ENCODE results near the gene PTGES3.

The PTGES3 gene

DNA sequence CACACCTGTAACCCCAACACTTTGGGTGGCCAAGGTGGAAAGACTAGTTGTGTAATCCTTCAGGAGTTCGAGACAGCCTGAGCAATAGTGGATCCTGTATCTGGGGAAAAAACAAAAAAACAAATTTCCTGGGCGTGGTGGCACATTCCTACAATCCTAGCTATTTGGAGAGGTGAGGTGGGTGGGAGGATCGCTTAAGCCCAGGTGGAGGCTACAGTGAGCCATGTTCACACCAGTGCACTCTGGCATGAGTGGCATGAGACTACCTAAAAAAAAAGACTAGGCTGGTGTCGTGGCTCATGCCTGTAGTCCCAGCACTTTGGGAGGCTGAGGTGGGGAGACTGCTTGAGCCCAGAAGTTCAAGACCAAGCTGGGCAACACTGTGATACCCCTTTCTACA is 17.2 kb downstream of the PTGES3 start:
- no peak overlapping the region for H3K4me3 ChIP-seq (ENCODE audit: severe bottlenecking)
- H3K4me1 ChIP-seq (ENCODE audit: insufficient read depth, poor library complexity, severe bottlenecking) = peaks cover 15% of the 10 kb centered on the region
- H3K27ac ChIP-seq (ENCODE audit: poor library complexity, severe bottlenecking) = peak overlapping the region; percentile 38
- ATAC-seq (ENCODE audit: low read depth) = peak; percentile 82
- DNase-seq (ENCODE audit: low spot score) = no peak
- H3K9me3 ChIP-seq (ENCODE audit: severe bottlenecking) = no peaks in the 10 kb centered on the region
- TF ChIP-seq, protein P1, sequence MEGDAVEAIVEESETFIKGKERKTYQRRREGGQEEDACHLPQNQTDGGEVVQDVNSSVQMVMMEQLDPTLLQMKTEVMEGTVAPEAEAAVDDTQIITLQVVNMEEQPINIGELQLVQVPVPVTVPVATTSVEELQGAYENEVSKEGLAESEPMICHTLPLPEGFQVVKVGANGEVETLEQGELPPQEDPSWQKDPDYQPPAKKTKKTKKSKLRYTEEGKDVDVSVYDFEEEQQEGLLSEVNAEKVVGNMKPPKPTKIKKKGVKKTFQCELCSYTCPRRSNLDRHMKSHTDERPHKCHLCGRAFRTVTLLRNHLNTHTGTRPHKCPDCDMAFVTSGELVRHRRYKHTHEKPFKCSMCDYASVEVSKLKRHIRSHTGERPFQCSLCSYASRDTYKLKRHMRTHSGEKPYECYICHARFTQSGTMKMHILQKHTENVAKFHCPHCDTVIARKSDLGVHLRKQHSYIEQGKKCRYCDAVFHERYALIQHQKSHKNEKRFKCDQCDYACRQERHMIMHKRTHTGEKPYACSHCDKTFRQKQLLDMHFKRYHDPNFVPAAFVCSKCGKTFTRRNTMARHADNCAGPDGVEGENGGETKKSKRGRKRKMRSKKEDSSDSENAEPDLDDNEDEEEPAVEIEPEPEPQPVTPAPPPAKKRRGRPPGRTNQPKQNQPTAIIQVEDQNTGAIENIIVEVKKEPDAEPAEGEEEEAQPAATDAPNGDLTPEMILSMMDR (IDR thresholded peaks at IDR 0.05; ENCODE audit: poor library complexity, severe bottlenecking) = no peak
- H3K27me3 ChIP-seq (ENCODE audit: insufficient read depth, poor library complexity, severe bottlenecking) = no peaks in the 10 kb centered on the region
- peaks cover 91% of the 10 kb centered on the region for H3K36me3 ChIP-seq (ENCODE audit: low read depth)

DNA sequence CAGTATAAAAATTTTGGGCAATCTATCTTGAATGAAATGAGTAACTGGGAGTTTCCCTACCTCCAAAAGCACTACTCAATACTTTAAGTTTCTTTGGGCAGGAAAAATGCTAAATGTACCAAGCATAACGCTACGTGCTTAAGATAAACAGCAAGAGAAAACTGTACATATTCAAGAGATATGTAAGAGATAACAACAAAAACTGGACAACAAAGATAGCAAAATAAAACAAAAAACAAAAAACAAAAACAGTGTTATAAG is 20.0 kb downstream of the PTGES3 start:
- no peak for ATAC-seq (ENCODE audit: low read depth)
- H3K4me3 ChIP-seq (ENCODE audit: severe bottlenecking) = no peak overlapping the region
- peak overlapping the region; percentile 4 for H3K27ac ChIP-seq (ENCODE audit: poor library complexity, severe bottlenecking)
- TF ChIP-seq, protein P1 (IDR thresholded peaks at IDR 0.05; ENCODE audit: poor library complexity, severe bottlenecking) = no peak
- peaks cover 15% of the 10 kb centered on the region for H3K4me1 ChIP-seq (ENCODE audit: insufficient read depth, poor library complexity, severe bottlenecking)
- no peaks in the 10 kb centered on the region for H3K27me3 ChIP-seq (ENCODE audit: insufficient read depth, poor library complexity, severe bottlenecking)
- H3K9me3 ChIP-seq (ENCODE audit: severe bottlenecking) = no peaks in the 10 kb centered on the region
- H3K36me3 ChIP-seq (ENCODE audit: low read depth) = peaks cover 98% of the 10 kb centered on the region
- DNase-seq (ENCODE audit: low spot score) = no peak

DNA sequence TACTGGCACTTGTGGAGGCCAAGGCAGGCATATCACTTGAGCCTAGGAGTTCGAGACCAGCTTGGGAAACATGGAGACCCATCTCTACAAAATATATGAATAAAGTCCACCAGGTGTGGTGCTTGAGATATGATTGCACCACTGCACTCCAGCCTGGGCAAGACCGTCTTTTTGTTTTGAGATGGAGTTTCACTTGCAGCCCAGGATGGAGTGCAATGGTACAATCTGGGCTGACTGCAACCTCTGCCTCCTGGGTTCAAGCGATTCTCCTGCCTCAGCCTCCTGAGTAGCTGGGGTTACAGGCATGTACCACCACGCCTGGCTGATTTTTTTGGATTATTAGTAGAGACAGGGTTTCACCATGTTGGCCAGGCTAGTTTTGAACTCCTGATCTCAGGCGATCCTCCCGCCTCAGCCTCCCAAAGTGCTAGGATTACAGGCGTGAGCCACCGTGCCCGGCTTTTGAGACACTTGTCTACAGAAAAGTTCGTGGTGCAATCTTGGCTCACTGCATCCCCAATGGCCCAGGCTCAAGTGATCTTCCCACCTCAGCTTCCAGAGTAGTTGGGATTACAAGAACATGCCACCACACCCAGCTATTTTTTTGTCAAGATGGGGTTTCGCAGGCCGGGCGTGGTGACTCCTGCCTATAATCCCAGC is 26.0 kb downstream of the PTGES3 start:
- Histone ChIP-seq H3K9me3 (ENCODE audit: severe bottlenecking) (no peaks in the 10 kb centered on the region), H3K27me3 (ENCODE audit: insufficient read depth, poor library complexity, severe bottlenecking) (no peaks in the 10 kb centered on the region), H3K4me1 (ENCODE audit: insufficient read depth, poor library complexity, severe bottlenecking) (no peaks in the 10 kb centered on the region), H3K27ac (ENCODE audit: poor library complexity, severe bottlenecking) (peak overlapping the region; percentile 4), H3K4me3 (ENCODE audit: severe bottlenecking) (no peak overlapping the region), H3K36me3 (ENCODE audit: low read depth) (peaks cover 41% of the 10 kb centered on the region)
- DNase-seq (ENCODE audit: low spot score) (no peak), ATAC-seq (ENCODE audit: low read depth) (0 out of 3 replicates have a peak, but pooled peaks have one; percentile 22)
- TF ChIP-seq, protein P1 (IDR thresholded peaks at IDR 0.05; ENCODE audit: poor library complexity, severe bottlenecking) = no peak

DNA sequence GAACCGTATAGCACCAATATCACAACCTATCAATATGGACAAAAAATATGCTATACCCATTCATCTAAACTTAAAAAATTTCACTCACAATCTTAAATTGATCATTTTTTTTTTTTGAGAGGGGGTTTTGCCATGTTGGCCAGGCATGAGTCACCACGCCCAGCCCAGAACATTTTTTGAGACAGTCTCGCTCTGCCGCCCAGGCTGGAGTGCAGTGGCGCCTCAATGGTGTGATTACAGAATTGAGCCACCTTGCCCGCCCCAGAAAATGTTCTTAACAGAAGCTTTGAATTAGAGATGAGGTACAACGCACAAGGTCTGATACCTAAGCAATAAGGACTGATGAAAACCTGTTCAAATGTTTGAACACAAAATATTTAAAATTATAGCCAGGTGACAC is 26.5 kb downstream of the PTGES3 start:
- ATAC-seq (ENCODE audit: low read depth) = 0 out of 3 replicates have a peak, but pooled peaks have one; percentile 16
- H3K27ac ChIP-seq (ENCODE audit: poor library complexity, severe bottlenecking) = peak overlapping the region; percentile 4
- no peaks in the 10 kb centered on the region for H3K27me3 ChIP-seq (ENCODE audit: insufficient read depth, poor library complexity, severe bottlenecking)
- TF ChIP-seq, protein P1 (IDR thresholded peaks at IDR 0.05; ENCODE audit: poor library complexity, severe bottlenecking) = no peak
- peaks cover 36% of the 10 kb centered on the region for H3K36me3 ChIP-seq (ENCODE audit: low read depth)
- H3K4me1 ChIP-seq (ENCODE audit: insufficient read depth, poor library complexity, severe bottlenecking) = no peaks in the 10 kb centered on the region
- no peaks in the 10 kb centered on the region for H3K9me3 ChIP-seq (ENCODE audit: severe bottlenecking)
- no peak overlapping the region for H3K4me3 ChIP-seq (ENCODE audit: severe bottlenecking)
- no peak for DNase-seq (ENCODE audit: low spot score)

DNA sequence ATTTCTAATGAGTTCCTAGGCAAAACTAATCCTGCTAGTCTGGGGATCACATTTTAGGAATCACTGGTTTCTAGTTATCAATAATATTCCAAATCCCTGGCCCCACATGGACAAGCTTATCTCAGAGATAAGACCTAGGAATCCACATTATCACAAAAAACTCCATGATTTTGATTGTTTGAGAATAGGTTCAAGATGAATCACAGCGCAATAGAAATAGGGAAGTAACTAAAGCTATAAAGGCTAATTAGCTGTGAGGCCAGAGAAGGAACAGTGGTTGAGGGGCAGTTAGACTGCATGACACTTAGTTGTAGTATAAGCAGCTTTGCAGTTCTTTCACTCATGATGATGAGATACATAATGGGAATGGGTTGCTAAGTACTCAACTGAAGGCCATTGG is 29.2 kb downstream of the PTGES3 start:
- no peaks in the 10 kb centered on the region for H3K9me3 ChIP-seq (ENCODE audit: severe bottlenecking)
- TF ChIP-seq, protein P1 (IDR thresholded peaks at IDR 0.05; ENCODE audit: poor library complexity, severe bottlenecking) = no peak
- DNase-seq (ENCODE audit: low spot score) (no peak), ATAC-seq (ENCODE audit: low read depth) (no peak)
- H3K27ac ChIP-seq (ENCODE audit: poor library complexity, severe bottlenecking) = no peak overlapping the region
- H3K27me3 ChIP-seq (ENCODE audit: insufficient read depth, poor library complexity, severe bottlenecking) = no peaks in the 10 kb centered on the region
- no peaks in the 10 kb centered on the region for H3K4me1 ChIP-seq (ENCODE audit: insufficient read depth, poor library complexity, severe bottlenecking)
- peaks cover 9% of the 10 kb centered on the region for H3K36me3 ChIP-seq (ENCODE audit: low read depth)
- no peak overlapping the region for H3K4me3 ChIP-seq (ENCODE audit: severe bottlenecking)
